HG03354 (cell line): Measurements from ENCODE around the gene SPR.

Source experiments
- ATAC-seq: cut with Tn5 transposase; IDR thresholded peaks from one replicate; pipeline ENCODE4 v1.9.1; 2021; ENCODE audit warnings: mild to moderate bottlenecking; ENCODE audit not compliant: unreplicated experiment, poor library complexity, severe bottlenecking

The SPR gene

GRCh38 chr2:72926811-72927465, 39.7 kb downstream of the SPR start:
- ATAC-seq: no peak

- no peak for ATAC-seq
Observed at GRCh38 chr2:72927619-72928550, 40.7 kb downstream of the SPR start.

GRCh38 chr2:72929010-72929409, 41.8 kb downstream of the SPR start:
- ATAC-seq: no peak

- ATAC-seq: no peak
Observed at GRCh38 chr2:72931280-72931910, 44.2 kb downstream of the SPR start.

DNA sequence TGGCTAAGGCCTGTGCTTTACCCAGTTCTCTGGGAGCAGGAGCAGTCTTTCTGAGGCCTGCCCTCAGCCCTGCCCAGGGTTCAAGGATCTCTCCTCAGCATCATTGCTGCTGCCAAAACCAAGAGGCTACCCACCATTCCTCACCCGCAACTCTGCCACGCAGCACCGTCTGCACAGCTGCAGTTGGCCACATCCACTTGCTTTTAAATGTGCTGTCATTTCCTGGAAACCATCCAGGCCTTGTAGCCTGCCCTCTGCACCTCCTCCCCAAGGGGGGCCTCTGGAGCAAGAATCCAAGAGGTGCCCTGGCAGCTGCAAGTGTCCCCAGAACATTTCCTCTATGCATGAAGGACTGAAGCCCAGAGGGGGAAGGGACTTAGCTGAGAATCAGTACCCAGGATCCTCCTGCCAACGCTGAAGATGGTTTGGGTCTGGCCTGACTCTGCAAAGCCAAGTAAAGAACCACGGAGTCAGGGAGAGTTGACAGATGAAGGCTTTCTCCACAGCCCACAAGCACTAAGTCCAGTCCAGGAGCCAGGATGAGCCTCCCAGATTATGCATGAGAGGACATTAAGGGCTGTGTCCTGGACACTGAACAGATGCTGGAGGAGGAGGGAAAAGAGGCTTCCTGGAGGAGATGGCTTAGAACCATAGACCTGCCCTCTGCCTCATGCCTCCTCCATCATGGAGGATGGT, 45.0 kb downstream of the SPR start:
- ATAC-seq: no peak

DNA sequence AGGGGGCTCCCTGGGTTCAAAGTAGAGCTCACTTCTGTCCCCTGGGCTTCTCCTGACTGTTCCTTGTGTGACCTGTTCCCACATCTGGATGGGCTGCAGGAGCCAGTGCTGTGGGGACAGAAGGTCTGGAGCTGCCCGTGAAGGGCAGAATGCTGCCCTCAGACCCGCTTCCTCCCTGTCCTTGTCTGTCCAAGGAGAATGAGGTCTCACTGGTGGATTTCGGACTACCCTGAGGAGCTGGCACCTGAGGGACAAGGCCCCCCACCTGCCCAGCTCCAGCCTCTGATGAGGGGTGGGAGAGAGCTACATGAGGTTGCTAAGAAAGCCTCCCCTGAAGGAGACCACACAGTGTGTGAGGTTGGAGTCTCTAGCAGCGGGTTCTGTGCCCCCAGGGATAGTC, 45.6 kb downstream of the SPR start:
- ATAC-seq: no peak

DNA sequence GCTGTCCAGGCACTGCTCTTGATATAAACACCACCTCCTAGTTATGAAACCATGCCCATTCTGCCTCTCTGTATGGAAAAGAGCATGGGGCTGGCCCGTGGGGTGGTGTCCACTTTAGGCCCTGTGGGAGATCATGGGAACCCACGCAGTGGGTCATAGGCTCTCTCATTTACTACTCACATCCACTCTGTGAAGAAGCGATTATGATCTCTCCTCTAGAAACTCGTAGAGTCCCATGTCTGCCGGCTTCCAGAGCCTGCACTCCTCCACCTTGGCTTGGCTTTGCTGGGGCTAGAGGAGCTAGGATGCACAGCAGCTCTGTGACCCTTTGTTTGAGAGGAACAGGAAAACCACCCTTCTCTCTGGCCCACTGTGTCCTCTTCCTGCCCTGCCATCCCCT, 46.0 kb downstream of the SPR start:
- ATAC-seq: no peak

DNA sequence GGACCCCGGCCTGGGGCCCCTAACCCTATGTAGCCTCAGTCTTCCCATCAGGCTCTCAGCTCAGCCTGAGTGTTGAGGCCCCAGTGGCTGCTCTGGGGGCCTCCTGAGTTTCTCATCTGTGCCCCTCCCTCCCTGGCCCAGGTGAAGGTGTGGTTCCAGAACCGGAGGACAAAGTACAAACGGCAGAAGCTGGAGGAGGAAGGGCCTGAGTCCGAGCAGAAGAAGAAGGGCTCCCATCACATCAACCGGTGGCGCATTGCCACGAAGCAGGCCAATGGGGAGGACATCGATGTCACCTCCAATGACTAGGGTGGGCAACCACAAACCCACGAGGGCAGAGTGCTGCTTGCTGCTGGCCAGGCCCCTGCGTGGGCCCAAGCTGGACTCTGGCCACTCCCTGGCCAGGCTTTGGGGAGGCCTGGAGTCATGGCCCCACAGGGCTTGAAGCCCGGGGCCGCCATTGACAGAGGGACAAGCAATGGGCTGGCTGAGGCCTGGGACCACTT, 46.5 kb downstream of the SPR start:
- no peak for ATAC-seq

- ATAC-seq: peak; percentile 65
Observed at GRCh38 chr2:72934683-72935610, 47.7 kb downstream of the SPR start.

GRCh38 chr2:72935611-72935957, 48.4 kb downstream of the SPR start:
- ATAC-seq: no peak

- ATAC-seq: no peak
Observed at GRCh38 chr2:72936660-72937355, 49.6 kb downstream of the SPR start.

DNA sequence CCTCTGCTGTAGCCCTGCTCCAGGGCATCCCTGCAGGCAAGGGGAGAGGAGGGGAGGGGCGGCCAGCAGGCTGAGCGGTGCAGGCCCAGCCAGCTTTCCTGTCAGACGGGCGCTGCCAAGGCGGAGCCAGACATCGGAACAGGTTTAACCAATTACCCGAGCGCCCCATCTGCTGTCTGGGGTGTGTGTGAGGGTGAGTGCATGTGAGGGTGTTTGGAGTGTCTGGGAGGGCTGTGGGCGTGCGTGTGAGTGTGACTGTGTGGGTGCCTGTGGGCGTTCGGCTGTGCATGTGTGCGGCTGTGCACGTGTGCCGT, 50.1 kb downstream of the SPR start:
- ATAC-seq: no peak

DNA sequence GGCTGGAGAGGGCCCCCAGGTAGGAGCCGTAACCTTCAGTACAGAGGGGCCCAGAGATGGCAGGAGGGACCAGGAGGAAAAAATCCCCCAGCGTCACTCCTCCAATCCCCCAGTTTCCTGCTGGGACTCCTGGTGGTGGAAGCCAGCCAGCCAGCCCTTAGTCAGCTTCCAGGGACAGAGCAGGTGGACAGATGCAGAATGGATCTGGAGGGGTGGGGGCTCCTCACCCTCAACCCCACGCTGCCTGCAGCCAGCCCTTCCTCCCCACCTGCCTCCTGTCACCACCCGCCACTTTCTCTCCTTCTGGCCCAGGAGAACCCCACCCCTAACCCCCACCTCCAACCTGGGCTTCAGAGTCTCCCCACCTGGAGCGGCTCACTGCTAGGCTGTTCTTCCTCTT, 51.2 kb downstream of the SPR start:
- no peak for ATAC-seq

- ATAC-seq: no peak
Observed at GRCh38 chr2:72940361-72940760, 53.2 kb downstream of the SPR start.

GRCh38 chr2:72940786-72941185, 53.6 kb downstream of the SPR start:
- no peak for ATAC-seq
